WTC11 (cell line): ENCODE measurements around the gene ZNF792. TPM values are rescaled to one million over a fixed set of nuclear protein-coding genes. Genes with fewer than 3 reads are reported as not detected.

ENCODE experiments used
- ATAC-seq: fragments of 200-7000 bp; cut with Tn5 transposase; 2 replicates; pipeline ENCODE4 v1.10.0; 2021; ENCODE audit warnings: mild to moderate bottlenecking, moderate library complexity
- CTCF ChIA-PET: fragments of 300-600 bp; sonication (Branson Sonifier 250); formaldehyde crosslinking; loops from one replicate; lab custom pipeline; 2021; ENCODE audit warnings: antibody characterized with exemption; lab: Charles Lee
- POLR2A ChIA-PET: fragments of 350-600 bp; sonication (Branson Sonifier 250); formaldehyde crosslinking; loops from one replicate; lab custom pipeline; 2021; ENCODE audit warnings: antibody characterized with exemption; lab: Charles Lee
- DNase-seq: peaks from one replicate; pipeline ENCODE4 v3.0.0; 2021; ENCODE audit warnings: low spot score
- H3K27ac Mint-ChIP-seq: 2 replicates; pipeline ENCODE4 v1.8.0; 2021; ENCODE audit warnings: mixed read lengths
- H3K27me3 Mint-ChIP-seq: 2 replicates; pipeline ENCODE4 v1.8.0; 2021; ENCODE audit warnings: low read depth, mild to moderate bottlenecking, moderate library complexity, mixed read lengths
- H3K36me3 Mint-ChIP-seq: 2 replicates; pipeline ENCODE4 v1.8.0; 2021; ENCODE audit warnings: mixed read lengths
- H3K4me1 Mint-ChIP-seq: 2 replicates; pipeline ENCODE4 v1.8.0; 2022; ENCODE audit warnings: mixed read lengths
- H3K4me3 Mint-ChIP-seq: 2 replicates; pipeline ENCODE4 v1.8.0; 2021; ENCODE audit warnings: mild to moderate bottlenecking, moderate library complexity, mixed read lengths
- H3K9me3 Mint-ChIP-seq: 2 replicates; pipeline ENCODE4 v1.8.0; 2021; ENCODE audit warnings: mixed read lengths
- CBFB ChIP-seq: sonication (generic); formaldehyde crosslinking; IDR thresholded peaks from 2 replicates; pipeline ENCODE4 v1.8.1; 2022; ENCODE audit warnings: mild to moderate bottlenecking, low read depth, missing genetic modification reagents
- ELF4 ChIP-seq: sonication (generic); formaldehyde crosslinking; IDR thresholded peaks from 2 replicates; pipeline ENCODE4 v1.8.1; 2022; ENCODE audit warnings: low read depth, mild to moderate bottlenecking, moderate library complexity, missing genetic modification reagents
- ETV6 ChIP-seq: sonication (generic); formaldehyde crosslinking; IDR thresholded peaks from 2 replicates; pipeline ENCODE4 v1.8.1; 2022; ENCODE audit warnings: mild to moderate bottlenecking, missing genetic modification reagents
- FOXJ3 ChIP-seq: sonication (generic); formaldehyde crosslinking; IDR thresholded peaks from 2 replicates; pipeline ENCODE4 v1.9.0; 2021; ENCODE audit warnings: missing genetic modification reagents, mild to moderate bottlenecking, borderline replicate concordance
- GABPB1 ChIP-seq: sonication (generic); formaldehyde crosslinking; IDR thresholded peaks from 2 replicates; pipeline ENCODE4 v1.8.1; 2023; ENCODE audit warnings: mild to moderate bottlenecking, missing genetic modification reagents
- JAZF1 ChIP-seq: fragments of 250-450 bp; sonication (Bioruptor Pico); IDR thresholded peaks from 2 replicates; pipeline ENCODE4 v1.9.0; 2021; ENCODE audit warnings: moderate library complexity, mild to moderate bottlenecking, inconsistent platforms
- NFE2L1 ChIP-seq: sonication (generic); formaldehyde crosslinking; IDR thresholded peaks from 2 replicates; pipeline ENCODE4 v1.8.1; 2023; ENCODE audit warnings: missing genetic modification reagents
- NR3C1 ChIP-seq: sonication (generic); formaldehyde crosslinking; conservative IDR thresholded peaks from 2 replicates; pipeline ENCODE4 v1.8.1; 2023; ENCODE audit warnings: low read depth, mild to moderate bottlenecking, missing genetic modification reagents
- SMAD3 ChIP-seq: sonication (generic); formaldehyde crosslinking; IDR thresholded peaks from 2 replicates; pipeline ENCODE4 v1.8.0; 2022; ENCODE audit warnings: missing genetic modification reagents, mild to moderate bottlenecking, borderline replicate concordance
- SOX15 ChIP-seq: fragments of 250-450 bp; sonication (Bioruptor Pico); IDR thresholded peaks from 2 replicates; pipeline ENCODE4 v1.9.0; 2021; ENCODE audit warnings: mild to moderate bottlenecking
- TCF7 ChIP-seq: sonication (generic); formaldehyde crosslinking; IDR thresholded peaks from 2 replicates; pipeline ENCODE4 v1.8.0; 2022; ENCODE audit warnings: mild to moderate bottlenecking, low read depth, missing genetic modification reagents, moderate library complexity
- ZNF138 ChIP-seq: sonication (generic); formaldehyde crosslinking; conservative IDR thresholded peaks from 2 replicates; pipeline ENCODE4 v1.8.1; 2022; ENCODE audit warnings: mild to moderate bottlenecking, moderate library complexity, missing genetic modification reagents
- ZNF232 ChIP-seq: sonication (generic); formaldehyde crosslinking; IDR thresholded peaks from 2 replicates; pipeline ENCODE4 v1.8.0; 2022; ENCODE audit warnings: mild to moderate bottlenecking, missing genetic modification reagents
- ZNF317 ChIP-seq: sonication (generic); formaldehyde crosslinking; IDR thresholded peaks from 2 replicates; pipeline ENCODE4 v1.8.1; 2023; ENCODE audit warnings: low read depth, mild to moderate bottlenecking, moderate library complexity, missing genetic modification reagents, borderline replicate concordance
- ZNF423 ChIP-seq: fragments of 250-450 bp; sonication (Bioruptor Pico); IDR thresholded peaks from 2 replicates; pipeline ENCODE4 v2.1.2; 2022; ENCODE audit warnings: mild to moderate bottlenecking, moderate library complexity
- ZNF425 ChIP-seq: fragments of 250-450 bp; sonication (Bioruptor Pico); conservative IDR thresholded peaks from 2 replicates; pipeline ENCODE4 v1.9.0; 2021; ENCODE audit warnings: mild to moderate bottlenecking
- ZSCAN18 ChIP-seq: fragments of 250-450 bp; sonication (Bioruptor Pico); IDR thresholded peaks from 2 replicates; pipeline ENCODE4 v2.1.2; 2022; ENCODE audit warnings: mild to moderate bottlenecking, moderate library complexity
- total RNA-seq: library from RNA; stranded (reverse); gene quantifications from 3 replicates; pipeline ENCODE4 v1.2.3, GENCODE V29; 2021
- TF ChIP-seq, protein P1 (sequence below): sonication (generic); formaldehyde crosslinking; IDR thresholded peaks from 2 replicates; pipeline ENCODE4 v1.8.1; 2022; ENCODE audit warnings: low read depth, missing genetic modification reagents, borderline replicate concordance
- TF ChIP-seq, protein P2 (sequence below): sonication (generic); formaldehyde crosslinking; IDR thresholded peaks from 2 replicates; pipeline ENCODE4 v1.8.1; 2023; ENCODE audit warnings: mild to moderate bottlenecking, missing genetic modification reagents
- TF ChIP-seq, protein P3 (sequence below): sonication (generic); formaldehyde crosslinking; IDR thresholded peaks from 2 replicates; pipeline ENCODE4 v1.8.1; 2023; ENCODE audit warnings: mild to moderate bottlenecking, missing genetic modification reagents, moderate library complexity
- TF ChIP-seq, protein P4 (sequence below): sonication (generic); formaldehyde crosslinking; IDR thresholded peaks from 2 replicates; pipeline ENCODE4 v1.8.0; 2022; ENCODE audit warnings: mild to moderate bottlenecking, missing genetic modification reagents

The ZNF792 gene
- total RNA-seq, 1 experiment from 2014 or later: 12.9 TPM

- peaks cover 25% of the 10 kb centered on the region for H3K4me1 Mint-ChIP-seq
- TF ChIP-seq ZNF317: peak; percentile 90; the same call in 1 of the 2 replicates
- TF ChIP-seq, protein P1, sequence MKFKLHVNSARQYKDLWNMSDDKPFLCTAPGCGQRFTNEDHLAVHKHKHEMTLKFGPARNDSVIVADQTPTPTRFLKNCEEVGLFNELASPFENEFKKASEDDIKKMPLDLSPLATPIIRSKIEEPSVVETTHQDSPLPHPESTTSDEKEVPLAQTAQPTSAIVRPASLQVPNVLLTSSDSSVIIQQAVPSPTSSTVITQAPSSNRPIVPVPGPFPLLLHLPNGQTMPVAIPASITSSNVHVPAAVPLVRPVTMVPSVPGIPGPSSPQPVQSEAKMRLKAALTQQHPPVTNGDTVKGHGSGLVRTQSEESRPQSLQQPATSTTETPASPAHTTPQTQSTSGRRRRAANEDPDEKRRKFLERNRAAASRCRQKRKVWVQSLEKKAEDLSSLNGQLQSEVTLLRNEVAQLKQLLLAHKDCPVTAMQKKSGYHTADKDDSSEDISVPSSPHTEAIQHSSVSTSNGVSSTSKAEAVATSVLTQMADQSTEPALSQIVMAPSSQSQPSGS (CRISPR knock-in tag): no peak
- H3K27me3 Mint-ChIP-seq: no peaks in the 10 kb centered on the region
- peaks cover 24% of the 10 kb centered on the region for H3K9me3 Mint-ChIP-seq
- DNase-seq (no peak), ATAC-seq (no peak)
- H3K27ac Mint-ChIP-seq: no peak overlapping the region
- H3K4me3 Mint-ChIP-seq: no peak overlapping the region
- CTCF ChIA-PET: no interaction called here
- H3K36me3 Mint-ChIP-seq: peaks cover 9% of the 10 kb centered on the region
- POLR2A ChIA-PET: no interaction called here
Measured at GRCh38 chr19:34984287-34984686, 20.3 kb upstream of the ZNF792 start.

GRCh38 chr19:34983786-34984185, 19.8 kb upstream of the ZNF792 start:
- DNase-seq (no peak), ATAC-seq (no peak)
- H3K4me3 Mint-ChIP-seq: no peak overlapping the region
- peaks cover 25% of the 10 kb centered on the region for H3K4me1 Mint-ChIP-seq
- no peak overlapping the region for H3K27ac Mint-ChIP-seq
- peaks cover 27% of the 10 kb centered on the region for H3K9me3 Mint-ChIP-seq
- TF ChIP-seq TCF7 (no peak), ZNF425 (CRISPR knock-in tag) (no peak), ZNF232 (CRISPR knock-in tag) (no peak), ZNF138 (CRISPR knock-in tag) (no peak), ELF4 (CRISPR knock-in tag) (no peak)
- TF ChIP-seq, protein P2, sequence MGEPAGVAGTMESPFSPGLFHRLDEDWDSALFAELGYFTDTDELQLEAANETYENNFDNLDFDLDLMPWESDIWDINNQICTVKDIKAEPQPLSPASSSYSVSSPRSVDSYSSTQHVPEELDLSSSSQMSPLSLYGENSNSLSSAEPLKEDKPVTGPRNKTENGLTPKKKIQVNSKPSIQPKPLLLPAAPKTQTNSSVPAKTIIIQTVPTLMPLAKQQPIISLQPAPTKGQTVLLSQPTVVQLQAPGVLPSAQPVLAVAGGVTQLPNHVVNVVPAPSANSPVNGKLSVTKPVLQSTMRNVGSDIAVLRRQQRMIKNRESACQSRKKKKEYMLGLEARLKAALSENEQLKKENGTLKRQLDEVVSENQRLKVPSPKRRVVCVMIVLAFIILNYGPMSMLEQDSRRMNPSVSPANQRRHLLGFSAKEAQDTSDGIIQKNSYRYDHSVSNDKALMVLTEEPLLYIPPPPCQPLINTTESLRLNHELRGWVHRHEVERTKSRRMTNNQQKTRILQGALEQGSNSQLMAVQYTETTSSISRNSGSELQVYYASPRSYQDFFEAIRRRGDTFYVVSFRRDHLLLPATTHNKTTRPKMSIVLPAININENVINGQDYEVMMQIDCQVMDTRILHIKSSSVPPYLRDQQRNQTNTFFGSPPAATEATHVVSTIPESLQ (CRISPR knock-in tag): no peak
- TF ChIP-seq, protein P3, sequence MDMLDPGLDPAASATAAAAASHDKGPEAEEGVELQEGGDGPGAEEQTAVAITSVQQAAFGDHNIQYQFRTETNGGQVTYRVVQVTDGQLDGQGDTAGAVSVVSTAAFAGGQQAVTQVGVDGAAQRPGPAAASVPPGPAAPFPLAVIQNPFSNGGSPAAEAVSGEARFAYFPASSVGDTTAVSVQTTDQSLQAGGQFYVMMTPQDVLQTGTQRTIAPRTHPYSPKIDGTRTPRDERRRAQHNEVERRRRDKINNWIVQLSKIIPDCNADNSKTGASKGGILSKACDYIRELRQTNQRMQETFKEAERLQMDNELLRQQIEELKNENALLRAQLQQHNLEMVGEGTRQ (CRISPR knock-in tag): no peak
- TF ChIP-seq, all 79 proteins: peak for 0
- CTCF ChIA-PET: no interaction called here
- Mint-ChIP-seq H3K36me3 (peaks cover 9% of the 10 kb centered on the region), H3K27me3 (no peaks in the 10 kb centered on the region)
- POLR2A ChIA-PET: no interaction called here

DNA sequence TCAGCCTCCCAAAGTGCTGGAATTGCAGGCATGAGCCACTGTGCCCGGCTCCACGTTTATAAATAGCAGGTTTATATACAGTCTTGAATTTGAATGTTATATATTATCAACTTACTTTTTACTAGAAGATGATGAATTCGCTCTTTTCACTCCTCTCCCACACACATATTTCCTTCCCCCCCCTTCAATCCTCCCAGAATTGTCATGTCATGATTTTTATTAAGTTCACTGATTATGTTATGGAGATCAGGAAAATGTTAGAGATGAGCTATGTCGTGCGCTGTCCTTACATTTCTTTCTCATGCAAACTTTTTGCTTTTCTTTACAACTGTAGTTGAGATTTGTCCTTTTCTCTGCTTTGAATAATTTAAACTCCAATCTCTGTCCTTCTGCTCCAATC, 18.2 kb upstream of the ZNF792 start:
- ATAC-seq: no peak
- H3K27me3 Mint-ChIP-seq: no peaks in the 10 kb centered on the region
- H3K9me3 Mint-ChIP-seq: peaks cover 32% of the 10 kb centered on the region
- H3K4me1 Mint-ChIP-seq: peaks cover 25% of the 10 kb centered on the region
- CTCF ChIA-PET: no interaction called here
- peaks cover 11% of the 10 kb centered on the region for H3K36me3 Mint-ChIP-seq
- H3K27ac Mint-ChIP-seq: peak overlapping the region; percentile 46; the same call in 1 of the 2 replicates
- DNase-seq: no peak
- POLR2A ChIA-PET: no interaction called here
- no peak overlapping the region for H3K4me3 Mint-ChIP-seq
- TF ChIP-seq FOXJ3 (CRISPR knock-in tag) (no peak), JAZF1 (CRISPR knock-in tag) (no peak), ZNF423 (no peak), GABPB1 (CRISPR knock-in tag) (no peak), NR3C1 (no peak), ETV6 (no peak), CBFB (CRISPR knock-in tag) (no peak), ZNF138 (CRISPR knock-in tag) (no peak), SOX15 (CRISPR knock-in tag) (no peak), SMAD3 (no peak), NFE2L1 (CRISPR knock-in tag) (no peak), ZSCAN18 (CRISPR knock-in tag) (no peak)
- TF ChIP-seq, protein P4, sequence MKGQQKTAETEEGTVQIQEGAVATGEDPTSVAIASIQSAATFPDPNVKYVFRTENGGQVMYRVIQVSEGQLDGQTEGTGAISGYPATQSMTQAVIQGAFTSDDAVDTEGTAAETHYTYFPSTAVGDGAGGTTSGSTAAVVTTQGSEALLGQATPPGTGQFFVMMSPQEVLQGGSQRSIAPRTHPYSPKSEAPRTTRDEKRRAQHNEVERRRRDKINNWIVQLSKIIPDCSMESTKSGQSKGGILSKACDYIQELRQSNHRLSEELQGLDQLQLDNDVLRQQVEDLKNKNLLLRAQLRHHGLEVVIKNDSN: no peak
- TF ChIP-seq, protein P1 (CRISPR knock-in tag): no peak
